Skin of body (tissue), 2 donors: ENCODE data around the gene FGF18. TPM values are rescaled to one million over a fixed set of nuclear protein-coding genes. Genes with fewer than 3 reads are reported as not detected.
"Not testable (repeated sequence)": the region's sequence is repeated elsewhere in the genome, so short reads cannot be mapped to it uniquely, and the experiment has no call there.

Experiments used
- DNase-seq: peaks from one replicate; lab custom pipeline; 2025; lab: John Stamatoyannopoulos, UW
- total RNA-seq: library from RNA; depleted of rRNA; stranded (reverse); fragments of >200 nt; gene quantifications from one replicate; pipeline ENCODE4 v1.2.3, GENCODE V29; 2014

FGF18 gene, protein sequence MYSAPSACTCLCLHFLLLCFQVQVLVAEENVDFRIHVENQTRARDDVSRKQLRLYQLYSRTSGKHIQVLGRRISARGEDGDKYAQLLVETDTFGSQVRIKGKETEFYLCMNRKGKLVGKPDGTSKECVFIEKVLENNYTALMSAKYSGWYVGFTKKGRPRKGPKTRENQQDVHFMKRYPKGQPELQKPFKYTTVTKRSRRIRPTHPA
- 5.5 TPM for total RNA-seq

DNA sequence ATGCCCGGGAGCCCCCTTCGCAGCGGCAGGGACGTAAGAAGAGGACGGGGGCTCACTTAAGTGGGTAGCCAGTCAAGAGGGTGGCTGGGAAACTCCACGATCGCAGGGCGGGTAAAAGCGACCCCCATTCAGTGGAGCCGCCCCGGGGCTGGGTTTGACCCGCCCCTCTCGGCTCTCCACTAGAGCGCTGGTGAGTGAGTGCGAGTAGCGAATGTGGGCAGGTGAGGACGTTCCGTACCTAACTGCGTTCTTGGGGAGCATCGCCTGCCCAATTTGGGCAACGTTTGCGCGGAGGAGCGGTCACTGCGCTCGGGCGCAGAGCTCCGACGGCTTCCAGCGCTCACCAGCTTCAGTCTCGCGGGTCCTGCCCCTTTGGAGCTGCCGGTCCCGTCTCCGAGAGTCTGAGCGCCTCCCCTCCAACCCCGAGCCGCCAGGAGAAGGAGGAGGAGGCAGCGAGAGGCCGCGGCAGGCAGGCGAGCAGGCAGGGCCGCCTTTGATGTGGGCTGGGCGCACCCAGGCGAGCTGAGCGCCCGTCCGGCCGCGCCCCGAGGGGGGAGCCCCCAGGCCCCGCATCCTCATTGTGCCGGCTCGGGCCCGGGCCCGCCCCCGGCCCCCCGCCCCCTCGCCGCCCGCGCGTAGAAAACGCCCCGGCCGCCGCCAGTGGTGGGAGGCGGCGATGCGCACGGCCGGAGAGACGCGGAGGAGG is at the start of gene FGF18:
FGF18 (plus strand) TSS at position 666 of the 706 bp plus-strand sequence. CDS start 553 bp downstream, outside the sequence.
- peak; percentile 47 for DNase-seq

GRCh38 chr5:171369898-171370297 is 49.5 kb upstream of the FGF18 start:
- DNase-seq: no peak

- not testable (repeated sequence) for DNase-seq
Observed at GRCh38 chr5:171370881-171371280, 48.6 kb upstream of the FGF18 start.

DNA sequence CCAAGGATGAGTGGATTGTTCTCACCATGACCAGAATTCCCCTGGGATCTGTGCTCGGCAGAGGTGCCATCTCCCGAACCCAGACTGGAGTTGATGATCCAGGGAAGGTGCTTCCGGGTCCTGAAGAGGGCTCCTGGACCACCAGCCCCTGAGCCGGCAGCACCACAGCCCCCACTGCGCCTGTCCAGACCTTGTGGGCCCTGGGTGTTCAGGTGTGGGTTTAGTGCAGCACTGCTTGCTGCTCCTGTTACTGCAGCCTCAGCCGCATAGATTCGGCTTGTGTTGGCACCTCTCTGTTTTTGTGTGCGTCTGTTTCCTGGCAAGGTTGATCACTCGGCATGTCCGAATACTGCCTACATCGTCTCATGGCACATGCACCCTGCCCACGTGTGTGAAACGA is 48.1 kb upstream of the FGF18 start:
- no peak for DNase-seq

DNA sequence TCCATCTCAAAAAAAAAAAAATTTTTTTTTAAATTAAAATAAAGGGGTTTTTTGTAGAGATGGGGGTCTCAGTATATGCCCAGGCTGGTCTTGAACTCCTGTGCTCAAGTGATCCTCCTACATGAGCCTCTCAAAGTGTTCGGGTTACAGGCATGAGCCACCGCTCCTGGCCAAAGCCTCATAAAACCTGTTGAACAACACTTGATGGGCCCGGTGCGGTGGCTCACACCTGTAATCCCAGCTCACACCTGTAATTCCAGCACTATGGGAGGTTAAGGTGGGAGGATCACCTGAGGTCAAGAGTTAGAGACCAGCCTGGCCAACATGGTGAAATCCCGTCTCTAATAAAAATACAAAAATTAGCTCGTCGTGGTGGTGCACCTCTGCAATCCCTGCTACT is 39.5 kb upstream of the FGF18 start:
- no peak for DNase-seq

GRCh38 chr5:171384416-171384815 is 35.0 kb upstream of the FGF18 start:
- DNase-seq: not testable (repeated sequence)

- not testable (repeated sequence) for DNase-seq
Observed at GRCh38 chr5:171384999-171385398, 34.4 kb upstream of the FGF18 start.

- DNase-seq: no peak
Observed at GRCh38 chr5:171386006-171386671, 33.3 kb upstream of the FGF18 start.

DNA sequence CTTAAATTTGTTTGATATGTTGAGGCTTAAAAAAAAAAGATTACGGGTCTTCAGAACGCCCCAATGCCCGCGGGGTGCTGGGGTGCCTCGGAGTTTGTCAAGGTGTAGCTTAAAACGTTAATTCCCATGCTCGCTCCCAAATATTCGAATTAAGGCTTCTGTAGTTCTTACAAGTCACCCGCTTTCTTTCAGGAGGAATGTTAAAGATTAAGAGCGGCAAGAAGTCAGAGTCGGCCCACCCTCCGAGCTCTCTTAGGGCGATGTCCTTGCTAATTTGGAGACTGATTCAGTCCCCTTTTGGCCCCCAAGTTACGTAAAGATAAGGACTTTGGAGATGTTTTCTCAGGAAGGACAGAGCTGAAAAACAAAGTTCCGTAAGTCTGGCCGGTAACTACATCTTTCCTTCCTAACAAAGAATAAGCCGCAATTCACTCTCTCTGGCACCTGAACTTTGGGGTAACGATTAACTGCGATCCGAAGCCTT is 32.5 kb upstream of the FGF18 start:
- DNase-seq: peak; percentile 81

- peak; percentile 100 for DNase-seq
Observed at GRCh38 chr5:171387345-171387969, 32.0 kb upstream of the FGF18 start, which contains the start of gene NPM1. NPM1 (plus strand) TSS chr5:171387849; CDS start chr5:171387949, 100 bp downstream.

DNA sequence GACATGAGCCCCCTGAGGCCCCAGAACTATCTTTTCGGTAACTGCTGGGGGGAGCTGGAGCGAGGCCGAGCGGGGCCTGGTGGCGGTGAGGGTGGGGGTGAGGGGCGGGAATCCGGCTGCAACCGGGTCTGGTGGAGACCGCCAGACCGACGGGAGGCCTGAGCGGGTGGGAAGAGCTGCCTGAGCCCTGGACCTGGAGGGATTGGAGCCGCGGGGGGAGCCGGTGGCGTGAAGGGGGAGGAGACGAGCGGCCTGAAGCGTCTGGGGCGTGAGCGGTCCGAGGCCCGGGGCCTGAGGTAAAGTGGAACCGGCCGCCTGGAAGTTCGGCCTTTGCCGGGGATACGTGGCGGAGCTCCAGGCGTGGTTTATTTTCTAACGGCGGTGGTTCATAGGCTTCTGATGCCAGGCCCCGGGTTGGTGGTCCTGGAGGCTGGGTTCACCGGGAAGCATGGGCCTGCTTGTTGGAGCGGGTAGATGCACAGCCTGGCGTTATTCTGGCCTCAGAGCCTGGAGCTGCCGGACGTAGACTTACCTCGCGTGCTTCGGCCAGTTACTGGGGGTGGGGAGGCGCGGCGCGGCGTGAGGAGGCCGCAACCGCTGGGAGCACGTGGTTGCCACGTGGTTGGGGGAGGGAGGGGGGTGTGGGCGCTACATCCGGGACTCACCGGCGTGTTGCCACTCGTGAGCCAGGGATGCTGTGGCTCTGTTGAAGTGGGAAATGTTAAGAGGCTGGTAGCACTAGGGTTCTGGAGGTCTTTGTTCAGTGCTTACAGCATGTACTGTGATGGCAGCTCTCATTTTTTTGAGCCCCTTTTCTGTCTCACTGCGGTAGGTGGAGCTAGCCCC is 31.3 kb upstream of the FGF18 start:
- DNase-seq: peak; percentile 51

- DNase-seq: no peak
Observed at GRCh38 chr5:171388816-171389168, 30.7 kb upstream of the FGF18 start.

DNA sequence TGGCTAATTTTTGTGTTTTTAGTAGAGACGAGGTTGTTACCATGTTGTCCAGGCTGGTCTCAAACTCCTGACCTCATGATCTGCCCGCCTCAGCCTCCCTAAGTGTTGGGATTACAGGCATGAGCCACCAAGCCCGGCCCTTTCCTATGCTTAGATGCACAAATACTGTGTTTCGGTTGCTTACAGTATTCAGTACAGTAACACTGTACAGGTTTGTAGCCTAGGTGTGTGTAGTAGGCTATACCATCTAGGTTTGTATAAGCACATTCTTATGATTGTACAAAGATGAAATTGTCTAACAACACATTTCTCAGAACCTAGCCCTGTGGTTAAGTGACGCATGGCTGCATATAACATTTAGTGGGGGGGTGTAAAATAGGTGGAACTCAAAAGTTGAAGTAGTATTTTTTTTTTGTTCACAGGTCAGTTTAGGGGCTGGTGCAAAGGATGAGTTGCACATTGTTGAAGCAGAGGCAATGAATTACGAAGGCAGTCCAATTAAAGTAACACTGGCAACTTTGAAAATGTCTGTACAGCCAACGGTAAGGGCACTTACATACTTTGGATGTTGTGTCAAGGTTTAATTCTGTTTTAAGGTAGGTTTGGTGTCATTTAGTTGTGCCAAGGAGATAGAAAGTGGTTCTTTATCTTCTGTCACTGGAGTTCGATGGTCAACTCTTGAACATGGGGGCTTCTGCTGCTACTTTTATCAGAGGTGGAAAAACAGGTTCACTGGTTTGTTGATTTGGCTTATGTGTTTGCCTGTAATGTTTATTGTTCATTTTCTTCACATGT is 28.4 kb upstream of the FGF18 start:
- no peak for DNase-seq

GRCh38 chr5:171391996-171392577 is 27.4 kb upstream of the FGF18 start:
- DNase-seq: no peak

DNA sequence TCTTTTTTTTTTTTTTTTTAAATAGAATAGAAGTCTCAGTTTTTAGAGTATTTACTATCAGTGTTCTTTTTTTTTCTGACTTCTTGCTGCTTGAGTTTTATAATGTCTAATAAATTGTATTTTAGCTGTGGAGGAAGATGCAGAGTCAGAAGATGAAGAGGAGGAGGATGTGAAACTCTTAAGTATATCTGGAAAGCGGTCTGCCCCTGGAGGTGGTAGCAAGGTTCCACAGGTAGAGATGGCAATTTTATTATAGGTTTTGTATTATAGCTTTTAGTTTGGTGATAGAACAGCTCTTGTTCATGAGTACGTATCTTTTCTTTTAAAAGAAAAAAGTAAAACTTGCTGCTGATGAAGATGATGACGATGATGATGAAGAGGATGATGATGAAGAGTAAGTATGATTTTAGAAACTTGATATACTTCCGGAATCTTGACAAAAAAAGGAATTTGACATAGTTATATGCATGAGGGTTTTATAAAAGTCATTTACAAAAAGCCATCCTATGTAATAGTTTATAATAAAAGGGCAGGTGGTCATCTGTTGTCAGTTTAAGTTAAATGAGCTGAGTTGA is 26.8 kb upstream of the FGF18 start:
- no peak for DNase-seq

DNA sequence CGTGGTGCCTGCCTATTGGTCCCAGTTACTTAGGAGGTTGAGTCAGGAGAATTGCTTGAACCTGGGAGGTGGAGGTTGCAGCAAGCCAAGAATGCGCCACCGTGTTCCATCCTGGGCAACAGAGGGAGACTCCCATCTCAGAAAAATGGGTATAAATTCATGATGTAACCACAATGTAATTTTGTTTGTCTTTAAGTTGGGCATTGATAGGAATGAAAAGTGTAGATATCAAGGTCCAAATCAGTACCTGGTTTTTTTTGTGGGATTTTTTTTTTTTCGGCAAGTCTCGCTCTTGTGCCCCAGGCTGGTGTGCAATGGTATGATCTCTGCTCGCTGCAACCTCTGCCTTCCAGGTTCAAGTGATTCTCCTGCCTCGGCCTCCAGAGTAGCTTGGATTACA is 24.4 kb upstream of the FGF18 start:
- no peak for DNase-seq

DNA sequence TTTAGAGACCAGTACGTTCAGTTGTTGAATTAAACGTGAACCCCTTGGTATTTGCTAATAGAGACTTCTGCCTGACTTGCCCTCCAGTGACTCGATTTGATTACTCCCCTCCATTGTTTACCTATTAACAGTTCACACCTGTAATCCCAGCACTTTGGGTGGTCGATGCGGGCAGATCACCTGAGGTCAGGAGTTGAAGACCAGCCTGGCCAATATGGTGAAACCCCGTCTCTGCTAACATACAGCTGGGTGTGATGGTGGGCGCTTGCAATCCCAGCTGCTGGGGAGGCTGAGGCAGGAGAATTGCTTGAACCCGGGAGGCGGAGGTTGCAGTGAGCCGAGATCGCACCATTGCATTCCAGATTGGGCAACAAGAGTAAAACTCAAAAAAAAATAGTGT is 22.9 kb upstream of the FGF18 start:
- DNase-seq: not testable (repeated sequence)

DNA sequence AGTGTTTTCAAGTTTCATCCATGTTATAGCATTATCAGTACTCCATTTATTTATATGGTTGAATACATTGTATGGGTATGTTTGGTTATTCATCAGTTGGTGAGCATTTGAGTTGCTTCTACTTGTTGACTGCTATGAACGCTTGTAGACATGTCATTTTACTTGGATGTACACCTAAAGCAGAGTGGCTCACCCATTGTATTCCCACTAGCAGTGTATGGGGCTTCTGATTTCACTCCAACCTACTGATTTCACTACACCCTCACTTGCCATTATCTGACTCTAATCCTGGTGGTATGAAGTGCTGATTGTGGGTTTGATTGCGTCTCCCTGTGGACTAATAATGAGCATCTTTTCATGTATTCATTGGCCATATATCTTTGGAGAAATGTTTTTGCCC is 22.3 kb upstream of the FGF18 start:
- no peak for DNase-seq

GRCh38 chr5:171397599-171397998 is 21.8 kb upstream of the FGF18 start:
- no peak for DNase-seq
